GM12874 (cell line): ENCODE data around the gene ANKRD16.

ENCODE experiments used
- TF ChIP-seq, protein P1 (sequence below): IDR thresholded peaks from 2 replicates; pipeline ENCODE4 v1.5.1; 2011; ENCODE audit warnings: low read depth, mild to moderate bottlenecking, control low read depth, low read length, moderate library complexity; ENCODE audit not compliant: insufficient read depth

The ANKRD16 gene

GRCh38 chr10:5902511-5903274 lies 13.0 kb upstream of the ANKRD16 start:
- TF ChIP-seq, protein P1, sequence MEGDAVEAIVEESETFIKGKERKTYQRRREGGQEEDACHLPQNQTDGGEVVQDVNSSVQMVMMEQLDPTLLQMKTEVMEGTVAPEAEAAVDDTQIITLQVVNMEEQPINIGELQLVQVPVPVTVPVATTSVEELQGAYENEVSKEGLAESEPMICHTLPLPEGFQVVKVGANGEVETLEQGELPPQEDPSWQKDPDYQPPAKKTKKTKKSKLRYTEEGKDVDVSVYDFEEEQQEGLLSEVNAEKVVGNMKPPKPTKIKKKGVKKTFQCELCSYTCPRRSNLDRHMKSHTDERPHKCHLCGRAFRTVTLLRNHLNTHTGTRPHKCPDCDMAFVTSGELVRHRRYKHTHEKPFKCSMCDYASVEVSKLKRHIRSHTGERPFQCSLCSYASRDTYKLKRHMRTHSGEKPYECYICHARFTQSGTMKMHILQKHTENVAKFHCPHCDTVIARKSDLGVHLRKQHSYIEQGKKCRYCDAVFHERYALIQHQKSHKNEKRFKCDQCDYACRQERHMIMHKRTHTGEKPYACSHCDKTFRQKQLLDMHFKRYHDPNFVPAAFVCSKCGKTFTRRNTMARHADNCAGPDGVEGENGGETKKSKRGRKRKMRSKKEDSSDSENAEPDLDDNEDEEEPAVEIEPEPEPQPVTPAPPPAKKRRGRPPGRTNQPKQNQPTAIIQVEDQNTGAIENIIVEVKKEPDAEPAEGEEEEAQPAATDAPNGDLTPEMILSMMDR: no peak

GRCh38 chr10:5900247-5900646 lies 10.6 kb upstream of the ANKRD16 start:
- TF ChIP-seq, protein P1: no peak

- TF ChIP-seq, protein P1: no peak
These were observed 8.5 kb upstream of the ANKRD16 start for GRCh38 chr10:5898163-5898562.

- TF ChIP-seq, protein P1: no peak
These were observed 7.8 kb upstream of the ANKRD16 start for GRCh38 chr10:5897504-5897903.

GRCh38 chr10:5897053-5897340 lies 7.3 kb upstream of the ANKRD16 start:
- TF ChIP-seq, protein P1: no peak

DNA sequence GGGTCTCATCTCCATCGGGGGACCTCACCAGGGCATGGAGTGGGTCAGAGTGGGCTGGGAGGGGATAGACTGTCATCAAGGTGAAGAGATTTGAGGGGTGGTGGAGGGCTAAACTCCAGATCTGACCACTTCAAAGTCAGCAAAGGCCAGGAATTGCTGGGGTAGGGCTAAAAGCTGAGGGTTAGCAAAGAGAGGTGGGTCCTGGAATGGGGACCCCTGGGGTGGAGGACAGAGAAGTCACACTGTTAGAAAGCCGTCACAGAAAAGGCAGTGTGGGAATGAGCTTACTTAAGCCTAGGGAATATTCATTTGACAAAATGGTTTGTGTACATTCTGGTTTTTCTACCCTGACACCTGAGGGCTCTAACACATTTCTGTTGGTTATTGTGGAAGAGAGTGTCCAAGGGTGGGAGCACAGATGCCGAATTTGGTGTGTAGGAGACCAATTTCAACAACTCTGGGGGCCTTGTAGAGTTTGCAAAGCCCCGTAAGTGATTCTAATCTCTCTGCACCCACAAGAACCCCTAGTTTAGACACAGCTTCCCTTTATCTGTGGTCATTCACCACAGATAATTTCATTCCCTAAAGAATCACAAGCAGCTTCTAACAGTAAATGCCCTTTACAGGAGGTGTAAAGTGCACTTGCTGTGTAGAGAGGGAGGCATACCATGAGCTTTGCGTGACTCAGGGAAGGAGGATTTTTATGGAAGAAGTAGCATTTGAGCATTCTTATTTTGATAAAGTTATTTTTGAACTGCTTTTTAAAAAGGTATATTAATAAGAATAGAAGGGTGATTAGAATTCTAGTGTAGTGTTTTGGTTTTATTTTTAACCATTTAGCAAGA lies 6.7 kb upstream of the ANKRD16 start:
- TF ChIP-seq, protein P1: no peak

GRCh38 chr10:5895804-5896203 lies 6.1 kb upstream of the ANKRD16 start:
- TF ChIP-seq, protein P1: no peak
